Frontal cortex (tissue), 4 donors: ENCODE measurements around the gene COL23A1. TPM values are rescaled to one million over a fixed set of nuclear protein-coding genes. Genes with fewer than 3 reads are reported as not detected.
A peak's percentile ranks its signal among the peaks of the same experiment; 100 is the strongest.

Experiments
- DNase-seq, 2 donors: peaks; one replicate each; pipeline ENCODE4 v3.0.0; 2012; ENCODE audit warnings: low spot score in 2 of 2
- FAIRE-seq: peaks from 2 replicates; lab custom pipeline; 2012; peaks lifted over from hg19 to GRCh38; lab: Jason Lieb, UNC
- total RNA-seq: library from RNA; depleted of rRNA; stranded (reverse); fragments of >200 nt; gene quantifications from one replicate; pipeline ENCODE4 v1.2.3, GENCODE V29; 2014
- donor health status: control.
- donor health status: control.
- donor health status: control.

The COL23A1 gene
- total RNA-seq, 1 donor from 2014 or later = 0.82 TPM

GRCh38 chr5:178341851-178342140 is 248.4 kb downstream of the COL23A1 start:
- FAIRE-seq = no peak

DNA sequence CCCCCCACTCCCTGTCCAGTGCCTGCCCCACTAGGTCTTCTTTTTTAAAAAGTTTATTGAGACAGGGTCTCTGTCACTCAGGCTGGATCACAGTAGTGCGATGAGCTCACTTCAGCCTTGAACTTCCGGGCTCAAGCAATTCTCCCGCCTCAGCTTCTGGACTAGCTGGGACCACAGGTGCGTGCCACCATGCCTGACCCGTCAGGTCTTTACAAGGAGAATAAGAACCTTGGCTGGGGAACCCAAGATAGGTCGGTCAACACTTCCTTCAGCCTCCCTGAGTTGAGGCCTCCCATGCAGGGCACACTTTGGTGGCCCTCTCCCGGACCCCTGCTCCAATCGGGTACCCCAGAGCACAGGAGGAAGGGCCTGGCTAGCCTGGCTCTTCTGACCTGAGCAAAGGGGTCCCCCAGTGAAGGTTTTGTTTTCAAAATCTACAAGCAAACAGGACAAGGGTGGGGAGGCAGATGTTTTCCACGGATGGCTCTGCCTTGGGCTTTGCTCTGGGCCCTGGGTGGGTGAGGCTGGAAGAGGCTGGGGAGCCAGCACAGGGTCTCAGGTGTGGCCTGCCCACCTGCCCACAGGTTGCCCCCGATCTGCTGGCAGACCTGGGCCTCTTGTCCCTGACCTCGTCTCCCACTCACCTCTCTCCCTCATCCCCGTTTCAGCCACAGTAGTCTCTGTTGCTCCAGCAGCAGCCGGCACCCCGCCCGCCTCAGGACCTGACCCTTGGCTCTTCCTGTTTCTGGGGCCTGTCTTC is 248.9 kb downstream of the COL23A1 start:
- DNase-seq (no peak), FAIRE-seq (no peak)

More at GRCh38 chr5:178341851-178342140, 248.4 kb downstream of the COL23A1 start:
- DNase-seq = no peak

DNA sequence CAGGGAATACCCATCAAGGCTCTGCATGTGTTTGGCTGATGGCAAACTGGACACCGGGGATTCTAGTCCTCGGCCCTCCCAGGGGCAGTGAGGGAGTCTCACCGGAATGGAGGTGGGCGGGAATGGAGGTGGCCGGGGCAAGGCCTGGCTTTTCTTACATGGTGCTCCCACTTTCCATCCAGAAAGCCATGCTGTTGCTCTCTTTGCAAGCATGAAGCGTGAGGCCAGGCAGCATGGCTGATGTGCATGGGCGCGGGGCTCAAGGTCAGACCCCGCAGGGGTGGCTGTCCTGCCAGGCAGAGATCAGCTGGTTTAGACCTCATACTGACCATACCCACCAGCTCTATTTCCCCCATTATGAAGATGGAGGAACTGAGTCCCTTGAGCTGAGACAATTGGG is 249.6 kb downstream of the COL23A1 start:
- no peak for DNase-seq
- FAIRE-seq = no peak

- FAIRE-seq (no peak), DNase-seq (no peak)
These were observed 250.0 kb downstream of the COL23A1 start for GRCh38 chr5:178340187-178340586.

DNA sequence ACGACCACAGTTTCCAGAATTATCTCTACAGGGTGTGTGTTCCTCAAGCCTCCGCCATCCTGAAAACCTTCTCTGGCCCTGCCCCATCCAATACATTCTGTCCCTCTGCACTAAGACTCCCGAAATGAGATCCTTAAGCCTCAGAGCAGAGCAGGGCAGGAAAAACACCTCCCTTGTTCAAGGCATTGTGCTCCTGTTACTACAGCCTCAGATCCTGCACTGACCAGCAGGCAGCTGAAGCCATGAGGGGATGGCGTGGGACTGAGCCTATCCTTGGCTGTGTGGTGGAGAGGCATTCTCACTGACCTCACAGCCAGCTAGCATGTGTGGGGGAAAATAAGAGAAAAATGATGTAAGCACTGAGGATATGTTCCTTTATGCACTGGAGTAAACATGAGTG is 250.9 kb downstream of the COL23A1 start:
- no peak for FAIRE-seq
- DNase-seq = no peak

DNA sequence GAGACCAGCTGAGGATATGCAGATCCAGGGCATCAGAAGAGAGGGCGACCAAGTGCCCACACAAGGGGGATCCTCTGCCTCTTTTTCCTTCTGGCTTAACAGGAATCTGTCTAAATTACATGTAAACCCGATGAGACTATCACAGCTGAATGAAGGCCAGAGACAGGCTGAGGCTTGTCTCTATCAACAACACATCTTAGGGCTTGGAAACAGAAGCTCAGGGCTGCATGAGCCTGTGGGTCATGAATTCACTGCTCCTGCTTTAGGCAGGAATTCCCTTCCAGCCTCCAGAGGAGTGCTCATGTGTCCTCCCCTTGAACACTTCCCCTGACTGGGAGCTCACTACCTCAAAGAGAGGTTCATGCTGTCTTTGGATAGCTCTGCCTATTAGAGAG is 251.4 kb downstream of the COL23A1 start:
- FAIRE-seq = no peak

DNA sequence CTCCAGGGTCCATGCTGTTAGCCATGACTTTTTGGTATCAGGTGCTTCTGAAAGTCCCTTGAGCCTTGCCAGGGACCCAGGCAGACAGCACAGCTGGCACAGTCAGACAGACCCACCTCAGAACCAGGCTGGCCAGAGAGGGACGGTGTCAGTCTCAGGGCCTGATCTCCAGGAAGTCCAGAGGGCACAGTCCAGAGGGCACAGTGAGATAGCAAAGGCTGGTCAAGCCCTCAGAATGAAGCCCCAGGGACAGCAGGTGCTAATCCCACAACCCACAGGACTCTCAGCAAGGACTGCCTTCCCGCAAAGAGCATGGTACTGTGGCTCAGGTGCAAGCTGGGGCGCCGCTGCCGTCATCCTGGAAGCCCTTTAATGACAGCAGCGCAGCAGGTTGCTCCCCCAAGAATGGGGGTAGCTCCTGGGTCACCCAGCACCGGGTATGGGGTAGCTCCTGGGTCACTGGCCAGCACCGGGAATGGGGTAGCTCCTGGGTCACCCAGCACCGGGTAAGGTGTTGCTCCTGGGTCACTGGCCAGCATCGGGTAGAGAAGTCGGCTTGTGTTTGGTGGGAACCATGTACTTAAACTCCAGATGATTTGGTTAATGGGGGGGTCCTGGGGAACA is 252.0 kb downstream of the COL23A1 start:
- FAIRE-seq = no peak
- no peak for DNase-seq

More for the DNA sequence above, 251.4 kb downstream of the COL23A1 start:
- DNase-seq = no peak

DNA sequence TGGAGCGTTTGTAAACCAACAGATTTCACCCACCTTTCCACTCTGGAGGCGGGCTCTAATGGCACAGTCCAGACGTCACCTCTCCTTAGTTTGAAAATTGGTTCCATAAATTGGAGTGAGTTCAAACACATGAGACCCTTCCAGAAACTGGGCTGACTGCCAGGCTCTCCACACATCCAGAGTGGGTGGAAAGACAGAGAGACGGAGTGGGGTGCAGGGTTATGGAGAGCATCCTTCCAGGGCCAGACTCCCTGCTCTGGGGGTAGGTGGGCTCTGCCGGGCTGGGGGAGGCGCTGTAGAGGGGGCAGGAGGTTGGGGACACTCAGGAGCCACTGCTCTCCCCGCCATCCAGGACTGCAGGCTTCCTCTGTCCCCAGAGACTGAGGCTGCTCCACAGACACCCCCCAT is 252.9 kb downstream of the COL23A1 start:
- no peak for FAIRE-seq
- DNase-seq = no peak

GRCh38 chr5:178336889-178337288 is 253.3 kb downstream of the COL23A1 start:
- DNase-seq (no peak), FAIRE-seq (no peak)

DNA sequence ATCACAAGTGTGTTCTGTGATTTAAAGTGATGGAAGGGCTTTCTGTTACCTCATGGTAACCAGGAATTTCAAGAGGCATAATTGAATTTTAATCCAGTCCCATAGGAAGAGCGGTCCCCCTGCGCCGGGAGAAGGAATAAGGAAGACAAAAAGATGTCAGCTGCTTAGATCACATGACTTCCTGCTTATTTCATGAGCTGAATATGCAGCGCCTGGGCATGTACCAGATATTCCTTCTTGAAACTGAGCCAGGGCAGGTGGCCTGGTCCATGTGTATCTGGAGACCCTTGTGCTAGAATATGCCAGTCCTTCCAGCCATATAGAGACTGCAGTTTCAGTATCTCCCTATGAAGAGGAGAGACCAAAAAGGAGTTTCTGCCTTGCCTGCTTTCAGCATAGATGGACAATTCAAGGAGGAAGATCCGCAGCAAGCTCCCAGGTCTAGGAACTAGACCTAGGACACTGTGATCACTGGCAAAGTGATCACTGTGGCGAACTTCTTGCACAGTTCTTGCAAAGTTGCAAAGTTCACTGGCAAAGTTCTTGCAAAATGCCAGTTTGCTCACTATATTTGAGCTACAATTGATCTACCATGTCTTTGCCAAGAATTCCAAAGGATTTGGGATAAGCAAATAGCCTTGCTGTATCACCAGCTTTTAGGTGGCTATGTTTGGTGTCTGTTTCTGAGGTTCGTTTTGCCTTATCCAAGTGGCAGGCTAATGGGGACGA is 254.7 kb downstream of the COL23A1 start:
- DNase-seq (no peak), FAIRE-seq (no peak)

- FAIRE-seq (no peak), DNase-seq (no peak)
These were observed 255.3 kb downstream of the COL23A1 start for GRCh38 chr5:178334861-178335260.

- DNase-seq (no peak), FAIRE-seq (no peak)
These were observed 256.2 kb downstream of the COL23A1 start for GRCh38 chr5:178333821-178334481.

- DNase-seq = no peak
- FAIRE-seq = no peak
These were observed 258.0 kb downstream of the COL23A1 start for GRCh38 chr5:178332210-178332641.

DNA sequence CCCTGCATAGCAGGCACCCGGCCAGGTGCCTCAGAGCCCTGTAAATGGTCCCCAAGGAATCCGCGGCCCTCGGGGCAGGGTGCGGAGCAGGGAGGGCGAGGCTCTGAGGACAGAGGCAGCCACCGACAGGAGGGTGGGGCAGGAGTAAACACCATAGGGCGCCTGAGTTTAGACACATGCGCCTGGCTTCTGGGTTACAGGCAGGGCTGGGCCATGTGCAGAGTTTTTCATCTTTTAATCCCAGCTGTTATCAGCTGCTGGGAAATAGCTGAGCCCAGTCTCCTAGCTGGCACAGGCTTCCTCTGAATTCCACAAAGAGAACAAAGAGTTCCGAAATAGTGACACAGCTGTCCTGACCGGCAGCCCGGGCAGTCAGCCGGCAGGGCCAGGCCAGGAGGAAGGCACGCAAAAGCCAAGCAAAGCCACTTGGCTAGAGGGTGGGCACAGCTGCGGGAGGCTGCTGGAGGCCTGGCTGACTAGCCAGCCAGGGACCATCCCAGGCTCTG is 258.6 kb downstream of the COL23A1 start:
- no peak for FAIRE-seq
- DNase-seq = peak; percentile 62 to 67

- FAIRE-seq (no peak), DNase-seq (no peak)
These were observed 259.3 kb downstream of the COL23A1 start for GRCh38 chr5:178330791-178331404.

DNA sequence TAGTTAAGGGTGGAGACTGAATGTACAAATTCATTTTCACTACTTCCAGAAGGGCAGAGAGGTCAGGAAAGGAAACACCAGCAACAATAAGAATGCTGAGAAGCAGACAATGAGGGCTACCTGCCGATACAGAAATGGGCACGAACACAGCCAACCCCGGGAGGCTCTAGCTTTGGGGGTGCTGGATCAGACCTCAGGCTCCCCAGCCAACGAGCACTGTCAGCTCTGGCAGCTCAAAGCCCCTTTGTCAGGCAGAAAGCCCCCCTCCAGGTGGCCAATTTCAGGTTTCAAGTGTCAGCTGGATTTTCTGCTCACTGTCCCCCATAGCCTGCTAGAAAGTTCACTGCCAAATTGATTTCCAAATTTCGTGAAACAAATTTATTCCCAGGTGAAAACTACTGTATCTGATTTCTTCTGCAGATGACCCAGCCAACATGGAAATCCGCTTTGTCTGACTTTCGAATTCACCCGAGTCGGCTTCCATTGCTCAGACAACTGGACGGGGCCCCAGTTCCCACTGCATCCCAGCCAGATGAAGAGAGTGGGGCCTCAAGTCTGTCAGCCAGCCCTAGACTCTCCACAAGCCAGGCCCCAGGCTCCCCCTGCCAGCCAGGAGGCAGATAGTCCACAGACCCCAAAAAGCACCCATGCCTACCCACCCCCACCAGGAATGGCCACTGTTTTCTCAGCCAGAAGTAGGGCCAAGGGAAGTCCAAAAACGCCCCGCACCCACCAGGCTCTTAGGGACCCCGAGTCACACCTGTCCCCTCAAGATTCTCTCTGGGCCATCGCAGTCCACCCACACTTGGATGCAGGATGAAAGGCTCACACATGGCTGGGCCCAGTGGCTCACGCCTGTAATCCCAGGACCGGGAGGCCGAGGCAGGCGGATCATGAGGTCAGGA is 261.1 kb downstream of the COL23A1 start:
- no peak for FAIRE-seq
- no peak for DNase-seq

DNA sequence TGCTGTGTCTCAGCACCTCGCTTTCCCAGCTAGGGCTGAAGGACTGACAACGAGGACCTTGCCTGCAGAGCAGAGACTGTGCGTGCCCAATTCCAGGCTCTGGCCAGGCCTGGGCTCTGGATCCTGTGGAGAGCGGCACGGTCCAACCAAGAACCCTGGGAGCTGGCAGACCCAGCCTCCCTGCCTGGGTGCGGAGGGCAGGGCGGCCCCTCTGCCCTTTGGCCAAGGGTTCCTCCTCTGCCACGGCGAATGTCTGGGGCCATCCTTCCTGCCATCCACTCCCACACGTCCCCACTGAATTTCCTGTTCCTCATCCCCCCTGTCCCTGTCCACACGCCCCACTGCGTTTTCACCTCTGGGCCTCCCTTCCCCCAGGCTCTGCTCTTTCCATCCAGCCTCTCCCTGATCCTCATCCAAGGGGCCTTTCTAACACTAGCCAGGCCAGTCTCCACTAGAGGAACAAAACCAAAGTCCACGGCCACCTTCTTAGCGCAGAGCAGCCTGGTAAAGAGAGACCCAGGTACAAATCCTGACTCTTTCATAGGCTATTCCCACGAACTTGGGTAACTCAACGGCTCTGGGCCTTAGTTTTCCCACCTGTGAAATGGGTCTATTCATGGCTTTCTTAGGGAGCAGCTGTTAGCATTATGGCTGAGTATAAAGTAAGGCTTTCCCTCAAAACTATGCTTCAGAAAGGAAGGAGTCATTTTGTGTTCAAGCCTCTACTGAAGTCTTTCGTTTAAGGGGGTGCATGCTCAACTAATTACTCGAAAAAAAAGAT is 262.1 kb downstream of the COL23A1 start:
- no peak for DNase-seq
- no peak for FAIRE-seq

DNA sequence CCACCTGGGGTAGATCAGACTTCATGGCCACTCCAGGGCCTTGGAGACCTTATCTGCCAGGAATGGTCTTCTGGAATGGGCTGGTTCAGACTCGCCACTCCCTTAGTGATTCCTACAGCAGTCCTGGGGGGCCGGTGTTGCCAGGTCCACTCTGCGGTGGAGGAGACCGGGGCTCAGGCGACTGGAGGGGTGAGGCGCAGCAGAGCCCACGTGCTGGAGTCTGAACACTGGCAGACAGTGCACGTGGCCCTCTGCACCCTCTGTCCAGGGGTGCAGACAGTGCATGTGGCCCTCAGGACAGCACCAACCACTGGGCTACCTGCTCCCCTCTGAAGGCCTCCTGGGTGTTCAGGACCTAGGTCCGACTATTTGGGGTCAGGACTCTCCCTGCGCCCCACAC is 262.7 kb downstream of the COL23A1 start:
- DNase-seq = no peak
- no peak for FAIRE-seq
